SH-SY5Y (cell line): ENCODE data around the gene TCF20.

ENCODE experiments used
- GATA2 ChIP-seq: IDR thresholded peaks from 2 replicates; pipeline ENCODE4 v1.6.1; 2011; ENCODE audit warnings: mild to moderate bottlenecking, low read depth, low read length
- GATA3 ChIP-seq: IDR thresholded peaks from 2 replicates; pipeline ENCODE4 v1.6.1; 2011; ENCODE audit warnings: low read depth, mild to moderate bottlenecking, low read length, moderate library complexity

DNA sequence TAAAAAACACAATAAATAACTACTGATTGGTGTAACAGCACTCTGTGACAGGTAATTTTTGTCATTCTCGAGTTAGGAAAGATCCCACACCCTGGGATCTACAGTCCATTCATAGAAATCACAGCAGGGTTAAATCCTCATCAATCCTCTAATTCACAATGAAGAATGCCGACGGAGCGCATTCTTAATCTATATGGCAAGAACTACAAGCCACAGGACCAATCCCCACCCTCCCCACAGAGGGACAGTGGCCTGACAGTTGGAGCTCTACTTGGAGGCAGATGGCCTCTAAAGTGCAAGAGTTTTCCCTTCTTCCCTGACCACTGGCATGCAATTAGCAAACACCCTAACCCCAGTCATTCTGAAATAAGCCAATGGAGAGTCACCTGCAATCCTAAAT lies 34.2 kb downstream of the TCF20 start:
- TF ChIP-seq GATA2 (no peak), GATA3 (no peak)
